ENCODE measurements around the gene DHX35. TPM values are rescaled to one million over a fixed set of nuclear protein-coding genes. Genes with fewer than 3 reads are reported as not detected.
A peak's percentile ranks its signal among the peaks of the same experiment; 100 is the strongest.
"Not testable (repeated sequence)": the region's sequence is repeated elsewhere in the genome, so short reads cannot be mapped to it uniquely, and the experiment has no call there.

Gene DHX35
- total and polyA plus RNA-seq, 7 experiments from 2014 or later = 4.7 to 13.3 (median 10.5) TPM

GRCh38 chr20:38990728-38991127 is 28.6 kb downstream of the DHX35 start:
- H3K4me1 ChIP-seq (ENCODE audit: control insufficient read depth in 2 of 2, insufficient read depth in 2 of 2, low read length in 2 of 2) = no peaks in the 10 kb centered on the region
- ChIA-PET POLR2A (no interaction called here), CTCF (interaction anchor here (1.5 kb wide), 1 partner anchor 16 kb away, joined by 6 read pairs; no protein-coding TSS in a partner anchor)
- peaks cover 0 to 34% (median 6%) of the 10 kb centered on the region in 3 experiments for H3K36me3 ChIP-seq (ENCODE audit: control insufficient read depth in 2 of 3, insufficient read depth in 3 of 3, low read length in 3 of 3)
- no peaks in the 10 kb centered on the region for H3K9me3 Mint-ChIP-seq
- H3K27ac ChIP-seq (ENCODE audit: low read depth, low read length) = no peak overlapping the region
- H3K27me3 ChIP-seq (ENCODE audit: control insufficient read depth in 2 of 2, insufficient read depth in 2 of 2, low read length in 2 of 2) = no peaks in the 10 kb centered on the region
- ATAC-seq = no peak
- intact Hi-C loops (cut with micrococcal nuclease) = no loop called here
- no peak overlapping the region for H3K27ac Mint-ChIP-seq
- no peaks in the 10 kb centered on the region for H3K9me3 ChIP-seq (ENCODE audit: control insufficient read depth in 2 of 3, low read length in 3 of 3)
- no peak overlapping the region for H3K4me3 ChIP-seq (ENCODE audit: low read length)
- no peak for DNase-seq
- no peaks in the 10 kb centered on the region for H3K27me3 Mint-ChIP-seq
- no peak overlapping the region for H3K4me3 Mint-ChIP-seq
- H3K36me3 Mint-ChIP-seq = peaks cover 3 to 58% (median 21%) of the 10 kb centered on the region in 5 donors
- peaks cover 0 to 15% (median 0%) of the 10 kb centered on the region in 7 donors for H3K4me1 Mint-ChIP-seq

GRCh38 chr20:38991814-38992704 is 29.9 kb downstream of the DHX35 start:
- POLR2A ChIA-PET = no interaction called here
- H3K36me3 ChIP-seq (ENCODE audit: control insufficient read depth in 2 of 3, insufficient read depth in 3 of 3, low read length in 3 of 3) = peaks cover 0 to 40% (median 6%) of the 10 kb centered on the region in 3 experiments

GRCh38 chr20:38995536-38996044 is 33.4 kb downstream of the DHX35 start:
- Mint-ChIP-seq H3K27me3 (no peaks in the 10 kb centered on the region), H3K4me3 (no peak overlapping the region), H3K4me1 (peaks cover 4 to 23% (median 7%) of the 10 kb centered on the region in 7 donors), H3K9me3 (no peaks in the 10 kb centered on the region), H3K36me3 (peaks cover 19 to 64% (median 31%) of the 10 kb centered on the region in 5 donors), H3K27ac (no peak overlapping the region)
- Histone ChIP-seq H3K4me3 (ENCODE audit: low read length) (no peak overlapping the region), H3K27ac (ENCODE audit: low read depth, low read length) (no peak overlapping the region), H3K9me3 (ENCODE audit: control insufficient read depth in 2 of 3, low read length in 3 of 3) (no peaks in the 10 kb centered on the region), H3K36me3 (ENCODE audit: control insufficient read depth in 2 of 3, insufficient read depth in 3 of 3, low read length in 3 of 3) (peaks cover 0 to 57% (median 6%) of the 10 kb centered on the region in 3 experiments), H3K27me3 (ENCODE audit: control insufficient read depth in 2 of 2, insufficient read depth in 2 of 2, low read length in 2 of 2) (no peaks in the 10 kb centered on the region), H3K4me1 (ENCODE audit: control insufficient read depth in 2 of 2, insufficient read depth in 2 of 2, low read length in 2 of 2) (no peaks in the 10 kb centered on the region)
- ATAC-seq (no peak), DNase-seq (no peak)
- ChIA-PET CTCF (no interaction called here), POLR2A (no interaction called here)
- intact Hi-C loops (cut with micrococcal nuclease) = no loop called here

More at GRCh38 chr20:38991814-38992704, 29.9 kb downstream of the DHX35 start:
- Histone ChIP-seq H3K27me3 (ENCODE audit: control insufficient read depth in 2 of 2, insufficient read depth in 2 of 2, low read length in 2 of 2) (no peaks in the 10 kb centered on the region), H3K4me3 (ENCODE audit: low read length) (no peak overlapping the region), H3K4me1 (ENCODE audit: control insufficient read depth in 2 of 2, insufficient read depth in 2 of 2, low read length in 2 of 2) (no peaks in the 10 kb centered on the region), H3K9me3 (ENCODE audit: control insufficient read depth in 2 of 3, low read length in 3 of 3) (no peaks in the 10 kb centered on the region), H3K27ac (ENCODE audit: low read depth, low read length) (no peak overlapping the region)
- no peaks in the 10 kb centered on the region for H3K9me3 Mint-ChIP-seq
- H3K27ac Mint-ChIP-seq = no peak overlapping the region
- peaks cover 0 to 9% (median 0%) of the 10 kb centered on the region in 7 donors for H3K4me1 Mint-ChIP-seq
- ATAC-seq = no peak
- intact Hi-C loops (cut with micrococcal nuclease) = no loop called here
- DNase-seq = no peak
- no peaks in the 10 kb centered on the region for H3K27me3 Mint-ChIP-seq
- no peak overlapping the region for H3K4me3 Mint-ChIP-seq
- CTCF ChIA-PET = interaction anchor here (1.5 kb wide), 1 partner anchor 14 kb away, joined by 6 read pairs; no protein-coding TSS in a partner anchor
- H3K36me3 Mint-ChIP-seq = peaks cover 8 to 62% (median 26%) of the 10 kb centered on the region in 5 donors

GRCh38 chr20:38996866-38997265 is 34.7 kb downstream of the DHX35 start:
- intact Hi-C loops (cut with micrococcal nuclease); H3K4me3 Mint-ChIP-seq; H3K9me3 ChIP-seq (ENCODE audit: control insufficient read depth in 2 of 3, low read length in 3 of 3); ATAC-seq; H3K27me3 ChIP-seq (ENCODE audit: control insufficient read depth in 2 of 2, insufficient read depth in 2 of 2, low read length in 2 of 2); H3K27ac ChIP-seq (ENCODE audit: low read depth, low read length); H3K4me3 ChIP-seq (ENCODE audit: low read length); H3K4me1 ChIP-seq (ENCODE audit: control insufficient read depth in 2 of 2, insufficient read depth in 2 of 2, low read length in 2 of 2); H3K9me3 Mint-ChIP-seq; CTCF ChIA-PET; H3K27me3 Mint-ChIP-seq; DNase-seq: not testable (repeated sequence)
- Mint-ChIP-seq H3K36me3 (peaks cover 21 to 65% (median 35%) of the 10 kb centered on the region in 5 donors), H3K27ac (peak overlapping the region in 1 of 9 donors; percentile 56), H3K4me1 (peaks cover 4 to 23% (median 7%) of the 10 kb centered on the region in 7 donors)
- POLR2A ChIA-PET = interaction anchor here (0.8 to 1.3 kb wide), 2 partner anchors 11 to 34 kb away, joined by 3 to 7 read pairs; partner anchors contain the start of gene DHX35
- H3K36me3 ChIP-seq (ENCODE audit: control insufficient read depth in 2 of 3, insufficient read depth in 3 of 3, low read length in 3 of 3) = peaks cover 0 to 66% (median 3%) of the 10 kb centered on the region in 3 experiments

- ATAC-seq (peak; percentile 37), DNase-seq (peak in 1 of 9 donors; percentile 77)
- no peaks in the 10 kb centered on the region for H3K4me1 ChIP-seq (ENCODE audit: control insufficient read depth in 2 of 2, insufficient read depth in 2 of 2, low read length in 2 of 2)
- H3K9me3 ChIP-seq (ENCODE audit: control insufficient read depth in 2 of 3, low read length in 3 of 3) = no peaks in the 10 kb centered on the region
- Mint-ChIP-seq H3K4me1 (peaks cover 4 to 23% (median 7%) of the 10 kb centered on the region in 7 donors), H3K9me3 (no peaks in the 10 kb centered on the region), H3K36me3 (peaks cover 21 to 65% (median 35%) of the 10 kb centered on the region in 5 donors), H3K27ac (peak overlapping the region in 6 of 9 donors; percentile 0 to 58 (median 33)), H3K4me3 (peak overlapping the region in 1 of 10 donors; percentile 24), H3K27me3 (no peaks in the 10 kb centered on the region)
- ChIA-PET CTCF (no interaction called here), POLR2A (no interaction called here)
- intact Hi-C loops (cut with micrococcal nuclease) = no loop called here
- H3K27ac ChIP-seq (ENCODE audit: low read depth, low read length) = no peak overlapping the region
- H3K36me3 ChIP-seq (ENCODE audit: control insufficient read depth in 2 of 3, insufficient read depth in 3 of 3, low read length in 3 of 3) = peaks cover 0 to 67% (median 0%) of the 10 kb centered on the region in 3 experiments
- H3K27me3 ChIP-seq (ENCODE audit: control insufficient read depth in 2 of 2, insufficient read depth in 2 of 2, low read length in 2 of 2) = no peaks in the 10 kb centered on the region
- no peak overlapping the region for H3K4me3 ChIP-seq (ENCODE audit: low read length)
Observed at GRCh38 chr20:38997622-38998021, 35.5 kb downstream of the DHX35 start.

GRCh38 chr20:38999217-38999616 is 37.1 kb downstream of the DHX35 start:
- Histone ChIP-seq H3K4me1 (ENCODE audit: control insufficient read depth in 2 of 2, insufficient read depth in 2 of 2, low read length in 2 of 2) (peaks cover 0 to 3% of the 10 kb centered on the region in 2 donors), H3K36me3 (ENCODE audit: control insufficient read depth in 2 of 3, insufficient read depth in 3 of 3, low read length in 3 of 3) (peaks cover 0 to 76% (median 3%) of the 10 kb centered on the region in 3 experiments), H3K9me3 (ENCODE audit: control insufficient read depth in 2 of 3, low read length in 3 of 3) (no peaks in the 10 kb centered on the region), H3K27ac (ENCODE audit: low read depth, low read length) (no peak overlapping the region), H3K4me3 (ENCODE audit: low read length) (no peak overlapping the region), H3K27me3 (ENCODE audit: control insufficient read depth in 2 of 2, insufficient read depth in 2 of 2, low read length in 2 of 2) (no peaks in the 10 kb centered on the region)
- no peaks in the 10 kb centered on the region for H3K9me3 Mint-ChIP-seq
- ATAC-seq = no peak
- no peaks in the 10 kb centered on the region for H3K27me3 Mint-ChIP-seq
- ChIA-PET POLR2A (no interaction called here), CTCF (interaction anchor here (0.6 kb wide), 1 partner anchor 970 kb away, joined by 3 read pairs; no protein-coding TSS in a partner anchor)
- peaks cover 5 to 30% (median 17%) of the 10 kb centered on the region in 7 donors for H3K4me1 Mint-ChIP-seq
- H3K36me3 Mint-ChIP-seq = peaks cover 26 to 71% (median 41%) of the 10 kb centered on the region in 5 donors
- no peak for DNase-seq
- no peak overlapping the region for H3K4me3 Mint-ChIP-seq
- peak overlapping the region in 2 of 9 donors; percentile 25 to 76 for H3K27ac Mint-ChIP-seq
- intact Hi-C loops (cut with micrococcal nuclease) = no loop called here

Data from naive thymus-derived CD4-positive, alpha-beta T cell (primary cell).